ENCODE results near the gene SSR3.
"Not testable (repeated sequence)": the region's sequence is repeated elsewhere in the genome, so short reads cannot be mapped to it uniquely, and the experiment has no call there.

The SSR3 gene

GRCh38 chr3:156554842-156555687, at the start of gene SSR3:
Gene SSR3, minus strand, starts transcription at chr3:156555117. Its CDS starts 28 bp downstream, at chr3:156555089.
- peak; percentile 99 for DNase-seq (ENCODE audit: low read depth)

- DNase-seq (ENCODE audit: low read depth) = no peak
Observed at GRCh38 chr3:156604064-156604641, 49.2 kb upstream of the SSR3 start.

- DNase-seq (ENCODE audit: low read depth) = no peak
Observed at GRCh38 chr3:156603379-156604017, 48.6 kb upstream of the SSR3 start.

GRCh38 chr3:156602424-156602823, 47.5 kb upstream of the SSR3 start:
- no peak for DNase-seq (ENCODE audit: low read depth)

GRCh38 chr3:156601497-156601896, 46.6 kb upstream of the SSR3 start:
- DNase-seq (ENCODE audit: low read depth) = no peak

GRCh38 chr3:156600834-156601233, 45.9 kb upstream of the SSR3 start:
- no peak for DNase-seq (ENCODE audit: low read depth)

GRCh38 chr3:156599089-156599874, 44.4 kb upstream of the SSR3 start:
- DNase-seq (ENCODE audit: low read depth) = no peak

- DNase-seq (ENCODE audit: low read depth) = no peak
Observed at GRCh38 chr3:156598413-156598812, 43.5 kb upstream of the SSR3 start.

- DNase-seq (ENCODE audit: low read depth) = no peak
Observed at GRCh38 chr3:156594219-156594683, 39.3 kb upstream of the SSR3 start.

GRCh38 chr3:156593814-156594213, 38.9 kb upstream of the SSR3 start:
- DNase-seq (ENCODE audit: low read depth) = no peak

GRCh38 chr3:156589806-156590205, 34.9 kb upstream of the SSR3 start:
- DNase-seq (ENCODE audit: low read depth) = not testable (repeated sequence)

- no peak for DNase-seq (ENCODE audit: low read depth)
Observed at GRCh38 chr3:156587760-156588069, 32.8 kb upstream of the SSR3 start.

- DNase-seq (ENCODE audit: low read depth) = no peak
Observed at GRCh38 chr3:156586905-156587759, 32.2 kb upstream of the SSR3 start.

GRCh38 chr3:156583469-156583868, 28.6 kb upstream of the SSR3 start:
- no peak for DNase-seq (ENCODE audit: low read depth)

- DNase-seq (ENCODE audit: low read depth) = no peak
Observed at GRCh38 chr3:156582532-156583183, 27.7 kb upstream of the SSR3 start.

GRCh38 chr3:156581954-156582353, 27.0 kb upstream of the SSR3 start:
- DNase-seq (ENCODE audit: low read depth) = no peak

GRCh38 chr3:156581033-156581432, 26.1 kb upstream of the SSR3 start:
- DNase-seq (ENCODE audit: low read depth) = no peak

- DNase-seq (ENCODE audit: low read depth) = no peak
Observed at GRCh38 chr3:156579427-156579851, 24.5 kb upstream of the SSR3 start.

- no peak for DNase-seq (ENCODE audit: low read depth)
Observed at GRCh38 chr3:156577736-156578135, 22.8 kb upstream of the SSR3 start.

GRCh38 chr3:156576651-156577348, 21.9 kb upstream of the SSR3 start:
- no peak for DNase-seq (ENCODE audit: low read depth)

Data from fibroblast of the conjunctiva (primary cell).